GM21515 (cell line): ENCODE measurements around the gene DAD1.
A peak's percentile ranks its signal among the peaks of the same experiment; 100 is the strongest.
"Not testable (repeated sequence)": the region's sequence is repeated elsewhere in the genome, so short reads cannot be mapped to it uniquely, and the experiment has no call there.

Experiments used
- ATAC-seq: cut with Tn5 transposase; IDR thresholded peaks from one replicate; pipeline ENCODE4 v1.9.1; 2021; ENCODE audit not compliant: unreplicated experiment

The DAD1 gene

GRCh38 chr14:22599349-22599748 is 10.3 kb upstream of the DAD1 start:
- no peak for ATAC-seq

GRCh38 chr14:22598896-22599244 is 9.8 kb upstream of the DAD1 start:
- no peak for ATAC-seq

GRCh38 chr14:22598099-22598895 is 9.3 kb upstream of the DAD1 start, which contains the start of gene ABHD4:
Gene ABHD4 (plus strand): TSS chr14:22598300. CDS start chr14:22598307, 7 bp downstream.
- peak; percentile 86 for ATAC-seq

- ATAC-seq: no peak
Observed at GRCh38 chr14:22597771-22598098, 8.7 kb upstream of the DAD1 start.

GRCh38 chr14:22597265-22597664 is 8.2 kb upstream of the DAD1 start:
- no peak for ATAC-seq

- ATAC-seq: no peak
Observed at GRCh38 chr14:22596354-22596879, 7.4 kb upstream of the DAD1 start.

- ATAC-seq: no peak
Observed at GRCh38 chr14:22594156-22594716, 5.2 kb upstream of the DAD1 start.

GRCh38 chr14:22593601-22594000 is 4.6 kb upstream of the DAD1 start:
- no peak for ATAC-seq

- no peak for ATAC-seq
Observed at GRCh38 chr14:22593189-22593588, 4.2 kb upstream of the DAD1 start.

GRCh38 chr14:22588526-22589095 is 413 bp downstream of the DAD1 start:
- ATAC-seq: no peak

- not testable (repeated sequence) for ATAC-seq
Observed at GRCh38 chr14:22587677-22588422, 1.2 kb downstream of the DAD1 start.

- no peak for ATAC-seq
Observed at GRCh38 chr14:22587247-22587646, 1.8 kb downstream of the DAD1 start.

- no peak for ATAC-seq
Observed at GRCh38 chr14:22583994-22584393, 5.0 kb downstream of the DAD1 start.

- no peak for ATAC-seq
Observed at GRCh38 chr14:22580625-22581024, 8.4 kb downstream of the DAD1 start.

- no peak for ATAC-seq
Observed at GRCh38 chr14:22579881-22580280, 9.1 kb downstream of the DAD1 start.

GRCh38 chr14:22579236-22579635 is 9.8 kb downstream of the DAD1 start:
- ATAC-seq: no peak

- no peak for ATAC-seq
Observed at GRCh38 chr14:22577334-22577908, 11.6 kb downstream of the DAD1 start.

- ATAC-seq: no peak
Observed at GRCh38 chr14:22573804-22574203, 15.2 kb downstream of the DAD1 start.

- no peak for ATAC-seq
Observed at GRCh38 chr14:22572562-22573058, 16.4 kb downstream of the DAD1 start.

- peak; percentile 63 for ATAC-seq
Observed at GRCh38 chr14:22570132-22570949, 18.7 kb downstream of the DAD1 start.
